H9 (cell line): ENCODE measurements around the gene SLC12A2. TPM values are rescaled to one million over a fixed set of nuclear protein-coding genes. Genes with fewer than 3 reads are reported as not detected.

Experiments used
- DNase-seq: peaks from one replicate; pipeline ENCODE4 v3.0.0-alpha.2; 2017
- H2AFZ ChIP-seq: one replicate; pipeline ENCODE4 v1.6.1; 2013; ENCODE audit warnings: mild to moderate bottlenecking, low read length, control low read depth, moderate library complexity
- H2AK5ac ChIP-seq: 2 replicates; pipeline ENCODE4 v1.6.1; 2013; ENCODE audit warnings: low read length, control low read depth, mixed read lengths; ENCODE audit not compliant: insufficient read length
- H2BK120ac ChIP-seq: one replicate; pipeline ENCODE4 v1.6.1; 2013; ENCODE audit warnings: low read depth, mild to moderate bottlenecking, low read length, control low read depth, inconsistent platforms; ENCODE audit not compliant: poor library complexity, severe bottlenecking
- H2BK12ac ChIP-seq: 2 replicates; pipeline ENCODE4 v1.6.1; 2013; ENCODE audit warnings: low read length, control low read depth, mixed read lengths, low read depth; ENCODE audit not compliant: insufficient read length
- H2BK15ac ChIP-seq: 2 replicates; pipeline ENCODE4 v1.6.1; 2013; ENCODE audit warnings: low read depth, low read length, control low read depth
- H2BK20ac ChIP-seq: one replicate; pipeline ENCODE4 v1.6.1; 2013; ENCODE audit warnings: low read depth, mild to moderate bottlenecking, low read length, control low read depth, inconsistent platforms; ENCODE audit not compliant: poor library complexity, severe bottlenecking
- H2BK5ac ChIP-seq: 2 replicates; pipeline ENCODE4 v1.6.1; 2013; ENCODE audit warnings: low read length, control low read depth, mixed read lengths; ENCODE audit not compliant: insufficient read length
- H3K14ac ChIP-seq: 2 replicates; pipeline ENCODE4 v1.6.1; 2013; ENCODE audit warnings: low read length, control low read depth; ENCODE audit not compliant: insufficient read depth
- H3K18ac ChIP-seq: 2 replicates; pipeline ENCODE4 v1.6.1; 2013; ENCODE audit warnings: low read depth, mild to moderate bottlenecking, mixed read lengths, low read length, control low read depth; ENCODE audit not compliant: insufficient read length
- H3K23ac ChIP-seq: 2 replicates; pipeline ENCODE4 v1.6.1; 2013; ENCODE audit warnings: low read length, control low read depth, mixed read lengths, low read depth; ENCODE audit not compliant: insufficient read length
- H3K23me2 ChIP-seq: 2 replicates; pipeline ENCODE4 v1.6.1; 2013; ENCODE audit warnings: low read depth, mild to moderate bottlenecking, mixed read lengths, low read length, control low read depth; ENCODE audit not compliant: insufficient read length, poor library complexity, severe bottlenecking
- H3K27ac ChIP-seq: 2 replicates; pipeline ENCODE4 v1.5.1; 2013; ENCODE audit warnings: low read length, control low read depth, mixed read lengths, low read depth; ENCODE audit not compliant: insufficient read length
- H3K27me3 ChIP-seq: 2 replicates; pipeline ENCODE4 v1.6.1; 2013; ENCODE audit warnings: low read length, control low read depth, inconsistent platforms; ENCODE audit not compliant: insufficient read depth
- H3K4ac ChIP-seq: 2 replicates; pipeline ENCODE4 v1.6.1; 2013; ENCODE audit warnings: low read depth, mild to moderate bottlenecking, control low read depth, inconsistent platforms, low read length, moderate library complexity
- H3K4me1 ChIP-seq: 2 replicates; pipeline ENCODE4 v1.6.1; 2013; ENCODE audit warnings: low read length, control low read depth, inconsistent platforms; ENCODE audit not compliant: insufficient read depth
- H3K4me2 ChIP-seq: 2 replicates; pipeline ENCODE4 v1.6.1; 2013; ENCODE audit warnings: low read length, control low read depth, mixed read lengths; ENCODE audit not compliant: insufficient read length, insufficient read depth
- H3K56ac ChIP-seq: 2 replicates; pipeline ENCODE4 v1.6.1; 2013; ENCODE audit warnings: low read depth, mild to moderate bottlenecking, mixed read lengths, low read length, control low read depth; ENCODE audit not compliant: insufficient read length
- H3K79me1 ChIP-seq: 2 replicates; pipeline ENCODE4 v1.6.1; 2013; ENCODE audit warnings: low read depth, mild to moderate bottlenecking, moderate library complexity, low read length, control low read depth, inconsistent platforms; ENCODE audit not compliant: insufficient read depth, poor library complexity, severe bottlenecking
- H3K79me2 ChIP-seq: 2 replicates; pipeline ENCODE4 v1.6.1; 2013; ENCODE audit warnings: low read length, control low read depth, inconsistent platforms; ENCODE audit not compliant: insufficient read depth
- H3K9ac ChIP-seq: 2 replicates; pipeline ENCODE4 v1.6.1; 2013; ENCODE audit warnings: low read length, control low read depth, mixed read lengths; ENCODE audit not compliant: insufficient read length; ENCODE audit errors: extremely low read depth
- H3K9me3 ChIP-seq: one replicate; pipeline ENCODE4 v1.6.1; 2013; ENCODE audit warnings: low read depth, low read length, inconsistent platforms; ENCODE audit not compliant: control insufficient read depth
- H3T11ph ChIP-seq: one replicate; pipeline ENCODE4 v1.6.1; 2013; ENCODE audit warnings: mild to moderate bottlenecking, low read length, control low read depth, inconsistent platforms
- H4K20me1 ChIP-seq: one replicate; pipeline ENCODE4 v1.6.1; 2013; ENCODE audit not compliant: control insufficient read depth, insufficient read length, insufficient read depth
- H4K5ac ChIP-seq: 2 replicates; pipeline ENCODE4 v1.6.1; 2013; ENCODE audit warnings: low read depth, mild to moderate bottlenecking, mixed read lengths, low read length, control low read depth; ENCODE audit not compliant: insufficient read length
- H4K8ac ChIP-seq: replicated peaks from 2 replicates; pipeline ENCODE4 v1.6.1; 2013; ENCODE audit warnings: low read length, control low read depth, mixed read lengths, low read depth; ENCODE audit not compliant: insufficient read length
- H4K91ac ChIP-seq: 2 replicates; pipeline ENCODE4 v1.6.1; 2013; ENCODE audit warnings: low read depth, mild to moderate bottlenecking, moderate library complexity, mixed read lengths, low read length, control low read depth; ENCODE audit not compliant: insufficient read length
- H3K27ac Mint-ChIP-seq, 3 experiments: 2 replicates in 2 of 3; 3 replicates in 1 of 3; pipeline ENCODE4 v1.8.0; 2020 to 2021; ENCODE audit warnings: mixed read lengths in 3 of 3, mild to moderate bottlenecking in 1 of 3, moderate library complexity in 1 of 3
- H3K27me3 Mint-ChIP-seq: 2 replicates; pipeline ENCODE4 v1.8.0; 2021; ENCODE audit warnings: low read depth, mild to moderate bottlenecking, moderate library complexity, mixed read lengths
- H3K36me3 Mint-ChIP-seq, 3 experiments: 2 replicates in 2 of 3; 3 replicates in 1 of 3; pipeline ENCODE4 v1.8.0; 2020 to 2021; ENCODE audit warnings: low read depth in 3 of 3, mixed read lengths in 3 of 3; ENCODE audit not compliant: insufficient read depth in 1 of 3
- H3K4me1 Mint-ChIP-seq, 2 experiments: 2 replicates each; pipeline ENCODE4 v1.8.0; 2020; ENCODE audit warnings: mixed read lengths in 2 of 2
- H3K4me3 Mint-ChIP-seq, 2 experiments: 2 replicates in 1 of 2; 3 replicates in 1 of 2; pipeline ENCODE4 v1.8.0; 2020 to 2021; ENCODE audit warnings: mild to moderate bottlenecking in 2 of 2, mixed read lengths in 2 of 2, moderate library complexity in 1 of 2
- H3K9me3 Mint-ChIP-seq, 2 experiments: 2 replicates in 1 of 2; 3 replicates in 1 of 2; pipeline ENCODE4 v1.8.0; 2020; ENCODE audit warnings: mild to moderate bottlenecking in 2 of 2, mixed read lengths in 2 of 2, moderate library complexity in 1 of 2
- CTCF ChIP-seq: fragments of 200-600 bp; sonication (generic); conservative IDR thresholded peaks from 3 replicates; pipeline ENCODE4 v1.8.0; 2021; ENCODE audit warnings: antibody characterized with exemption, mild to moderate bottlenecking
- WGBS: extraction: QIAGEN DNeasy Blood & Tissue Kit; methylation state at CpG from one replicate; pipeline ENCODE4 v1.1.7; 2013; ENCODE audit warnings: missing lambda C conversion rate, low lambda C conversion rate, mixed read lengths; ENCODE audit not compliant: insufficient read length; ENCODE audit errors: extremely low coverage; 5-methylcytosine and 5-hydroxymethylcytosine counted together
- total RNA-seq: library from RNA; stranded (reverse); gene quantifications from 2 replicates; pipeline ENCODE4 v1.2.1, GENCODE V29; 2021

The SLC12A2 gene
- total RNA-seq, 1 experiment from 2014 or later = 17.9 TPM

DNA sequence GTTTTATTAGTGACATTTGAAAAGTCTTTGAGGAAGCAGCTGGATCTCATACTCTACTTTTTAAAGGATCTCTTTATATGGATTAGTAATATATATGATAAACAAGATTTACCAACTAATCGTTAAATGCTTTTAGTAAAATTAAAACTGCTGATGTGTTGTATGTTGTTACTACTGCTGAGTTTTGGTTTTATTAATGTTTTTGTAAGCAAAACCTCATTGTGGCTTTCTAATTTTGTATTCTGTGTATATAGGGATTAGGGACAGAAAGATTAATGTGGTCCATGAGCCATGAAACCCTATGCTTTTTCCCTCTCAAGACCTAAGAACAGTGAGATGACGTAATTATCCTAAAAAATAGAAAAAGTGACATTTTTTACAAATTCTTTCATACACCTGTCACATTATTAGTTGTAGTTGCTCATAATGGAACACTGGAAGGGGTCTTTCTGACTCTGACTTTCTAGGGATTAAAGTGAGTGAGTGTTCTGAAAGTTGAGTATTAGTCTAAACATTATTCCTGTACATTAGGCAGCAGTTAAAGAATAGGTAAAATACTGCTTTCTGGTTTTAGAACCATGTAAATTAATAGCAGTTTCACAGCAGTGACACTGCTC is 85.9 kb downstream of the SLC12A2 start:
- no peaks in the 10 kb centered on the region for H3K4me1 ChIP-seq
- H4K91ac ChIP-seq = no peak overlapping the region
- TF ChIP-seq CTCF = no peak
- H3K27me3 Mint-ChIP-seq = no peaks in the 10 kb centered on the region
- no peak overlapping the region for H3K4me2 ChIP-seq
- H2AK5ac ChIP-seq = no peak overlapping the region
- H2BK15ac ChIP-seq = no peak overlapping the region
- H2BK120ac ChIP-seq = no peak overlapping the region
- no peaks in the 10 kb centered on the region for H3K79me1 ChIP-seq
- no peak overlapping the region for H2BK12ac ChIP-seq
- H4K8ac ChIP-seq = no peak overlapping the region
- H3K27ac ChIP-seq = no peak overlapping the region
- no peak overlapping the region for H3K4ac ChIP-seq
- H3K4me1 Mint-ChIP-seq = no peaks in the 10 kb centered on the region
- no peak overlapping the region for H2BK20ac ChIP-seq
- H3K9me3 ChIP-seq = no peaks in the 10 kb centered on the region
- H3K14ac ChIP-seq = no peak overlapping the region
- H4K20me1 ChIP-seq = no peaks in the 10 kb centered on the region
- no peak overlapping the region for H2AFZ ChIP-seq
- no peak overlapping the region for H3T11ph ChIP-seq
- no peaks in the 10 kb centered on the region for H3K27me3 ChIP-seq
- no peaks in the 10 kb centered on the region for H3K9me3 Mint-ChIP-seq
- no peak for DNase-seq
- no peak overlapping the region for H3K18ac ChIP-seq
- no peak overlapping the region for H3K4me3 Mint-ChIP-seq
- whole genome bisulfite sequencing = no CpG with 5 or more reads among the region's 2 CpGs
- H3K9ac ChIP-seq = no peak overlapping the region
- no peaks in the 10 kb centered on the region for H3K79me2 ChIP-seq
- no peak overlapping the region for H4K5ac ChIP-seq
- H3K56ac ChIP-seq = no peak overlapping the region
- no peaks in the 10 kb centered on the region for H3K23me2 ChIP-seq
- no peak overlapping the region for H3K23ac ChIP-seq
- peaks cover 2 to 6% (median 5%) of the 10 kb centered on the region in 3 experiments; a peak in 4 of 7 replicates for H3K36me3 Mint-ChIP-seq
- H2BK5ac ChIP-seq = no peak overlapping the region
- H3K27ac Mint-ChIP-seq = no peak overlapping the region
